K562 (cell line): Measurements from ENCODE around the gene CALML3. TPM values are rescaled to one million over a fixed set of nuclear protein-coding genes. Genes with fewer than 3 reads are reported as not detected.
A peak's percentile ranks its signal among the peaks of the same experiment; 100 is the strongest.

Source experiments
- ATAC-seq: fragments of 200-7000 bp; cut with Tn5 transposase; 3 replicates; pipeline ENCODE4 v1.9.1; 2020; ENCODE audit warnings: moderate library complexity
- BruUV-seq: library from RNA; stranded (reverse); fragments of 400-500 nt; replicated peaks from 2 replicates; lab custom pipeline; 2021; lab: Mats Ljungman, UMichigan
- CTCF ChIA-PET: fragments of 300-600 bp; formaldehyde crosslinking; extraction: SDS; loops from one replicate; lab custom pipeline; 2021; ENCODE audit warnings: low intra/inter-chr PET ratio; lab: Yijun Ruan, JAX
- POLR2A ChIA-PET: fragments of 300-600, 350-650 bp; sonication (Branson Sonifier 250); formaldehyde crosslinking; extraction: SDS; loops from one replicate; lab custom pipeline; 2021; ENCODE audit warnings: antibody characterized with exemption, inconsistent platforms; lab: Yijun Ruan, JAX
- DNase-seq, 4 experiments: peaks; one replicate each; pipeline versions ENCODE4 v3.0.0 to v3.0.0-alpha.2; 2011 to 2018; ENCODE audit warnings: low spot score in 3 of 4, mixed read lengths in 3 of 4; ENCODE audit errors: extremely low read depth in 1 of 4
- FAIRE-seq: peaks from 2 replicates; lab custom pipeline; 2011; peaks lifted over from hg19 to GRCh38; lab: Jason Lieb, UNC
- H2AFZ ChIP-seq: 2 replicates; pipeline ENCODE4 v1.6.0; 2011; ENCODE audit warnings: low read depth, low read length, control low read depth, inconsistent platforms
- H3K27ac ChIP-seq: fragments of 200-600 bp; 3 replicates; pipeline ENCODE4 v1.8.0; 2011; ENCODE audit warnings: low read depth, mild to moderate bottlenecking, control low read depth, inconsistent platforms, low read length, moderate library complexity, mixed read lengths; ENCODE audit errors: extremely low read depth
- H3K27me3 ChIP-seq, 2 experiments: fragments of 300-600 bp in 1 of 2; 2 replicates in 1 of 2; 3 replicates in 1 of 2; pipeline versions ENCODE4 v1.6.0 to v1.8.0; 2011; ENCODE audit warnings: inconsistent platforms in 2 of 2, low read length in 2 of 2, mild to moderate bottlenecking in 1 of 2, mixed read lengths in 1 of 2, moderate library complexity in 1 of 2; ENCODE audit not compliant: control insufficient read depth in 2 of 2, insufficient read depth in 2 of 2
- H3K36me3 ChIP-seq: fragments of 300-600 bp; 3 replicates; pipeline ENCODE4 v1.8.0; 2011; ENCODE audit warnings: mild to moderate bottlenecking, low read length, inconsistent platforms; ENCODE audit not compliant: control insufficient read depth, insufficient read depth
- H3K4me1 ChIP-seq, 2 experiments: fragments of 200-600 bp in 1 of 2; replicated peaks in 1 of 2; 2 replicates in 1 of 2; 3 replicates in 1 of 2; pipeline versions ENCODE4 v1.5.1 to v1.8.0; 2011; ENCODE audit warnings: inconsistent platforms in 2 of 2, low read length in 2 of 2, mild to moderate bottlenecking in 1 of 2, mixed read lengths in 1 of 2, moderate library complexity in 1 of 2; ENCODE audit not compliant: control insufficient read depth in 2 of 2, insufficient read depth in 2 of 2
- H3K4me2 ChIP-seq: 2 replicates; pipeline ENCODE4 v1.6.1; 2011; ENCODE audit warnings: low read length, control low read depth, inconsistent platforms, mixed read lengths; ENCODE audit not compliant: insufficient read depth
- H3K4me3 ChIP-seq: fragments of 200-600 bp; sonication (generic), shearing (Covaris generic); 2 replicates; pipeline ENCODE4 v1.5.1; 2016; ENCODE audit warnings: control low read depth, inconsistent platforms
- H3K79me2 ChIP-seq: fragments of 200-600 bp; 3 replicates; pipeline ENCODE4 v1.8.0; 2011; ENCODE audit warnings: low read length, inconsistent platforms; ENCODE audit not compliant: control insufficient read depth, insufficient read depth
- H3K9ac ChIP-seq, 2 experiments: 2 replicates each; pipeline versions ENCODE4 v1.6.0 to v1.6.1; 2011; ENCODE audit warnings: low read depth in 2 of 2, low read length in 2 of 2, control low read depth in 1 of 2, inconsistent platforms in 1 of 2, mild to moderate bottlenecking in 1 of 2, mixed read lengths in 1 of 2; ENCODE audit not compliant: insufficient read depth in 1 of 2
- H3K9me1 ChIP-seq: one replicate; pipeline ENCODE4 v1.6.0; 2011; ENCODE audit warnings: inconsistent platforms, mild to moderate bottlenecking, low read length, moderate library complexity; ENCODE audit not compliant: control insufficient read depth, insufficient read depth
- H3K9me3 ChIP-seq: replicated peaks from 2 replicates; pipeline ENCODE4 v1.5.1; 2011; ENCODE audit warnings: low read depth, low read length, inconsistent platforms; ENCODE audit not compliant: control insufficient read depth, insufficient read depth
- H4K20me1 ChIP-seq: replicated peaks from 2 replicates; pipeline ENCODE4 v1.6.1; 2011; ENCODE audit warnings: low read length, inconsistent platforms, mixed read lengths; ENCODE audit not compliant: control insufficient read depth, insufficient read depth
- C11orf30 ChIP-seq: fragments of 450-650 bp; IDR thresholded peaks from 2 replicates; pipeline ENCODE4 v1.6.1; 2016; ENCODE audit warnings: low read depth, mild to moderate bottlenecking
- CTCF ChIP-seq, 3 experiments: IDR thresholded peaks in 2 of 3; conservative IDR thresholded peaks in 1 of 3; 2 replicates each; pipeline ENCODE4 v1.5.1; 2011 to 2012; ENCODE audit warnings: low read length in 3 of 3, mild to moderate bottlenecking in 3 of 3, control low read depth in 2 of 3, improper control_type of control experiment in 1 of 3, inconsistent platforms in 1 of 3, low read depth in 1 of 3, mixed read lengths in 1 of 3, moderate library complexity in 1 of 3; ENCODE audit not compliant: insufficient read depth in 2 of 3
- POLR2A ChIP-seq: fragments of 450-650 bp; conservative IDR thresholded peaks from 2 replicates; pipeline ENCODE4 v1.6.1; 2016
- RFX5 ChIP-seq: IDR thresholded peaks from 2 replicates; pipeline ENCODE4 v1.6.1; 2011; ENCODE audit warnings: low read depth, mild to moderate bottlenecking, improper control_type of control experiment, low read length
- ZBTB7A ChIP-seq: IDR thresholded peaks from 2 replicates; pipeline ENCODE4 v1.6.1; 2011; ENCODE audit warnings: low read depth, mild to moderate bottlenecking, low read length, moderate library complexity, borderline replicate concordance; ENCODE audit not compliant: control insufficient read depth
- WGBS: fragments of 100-300 bp; shearing (Covaris generic); methylation state at CpG from one replicate; pipeline ENCODE4 v1.1.6; 2016; ENCODE audit warnings: low coverage, mixed read lengths; ENCODE audit not compliant: insufficient coverage; ENCODE audit errors: missing lambda C conversion rate; 5-methylcytosine and 5-hydroxymethylcytosine counted together
- in situ Hi-C: fragments of 300-500 bp; cut with MboI; formaldehyde crosslinking; loops from 4 replicates; pipeline ENCODE4 v1.15.0; 2018; ENCODE audit warnings: inconsistent platforms, mixed read lengths
- intact Hi-C: fragments of 100-400 bp; cut with micrococcal nuclease; formaldehyde crosslinking; loops from 2 replicates; pipeline ENCODE4 v1.14.2; 2022
- polyA plus RNA-seq, 8 experiments: library from polyadenylated mRNA; depleted of rRNA in 4 of 8; stranded (reverse) in 5 of 8; unstranded in 3 of 8; fragments of >200 nt; fragmentation: Nextera tagmentation in 2 of 8; fragmentation: Illumina TruSeq in 1 of 8; extraction: Ambion mirVana in 2 of 8; extraction: Trizol in 1 of 8; gene quantifications; 2 replicates each; pipeline versions ENCODE4 v1.2.1 to v1.2.3, GENCODE V29; 2011 to 2014; ENCODE audit warnings: inconsistent platforms in 1 of 8, missing spikeins in 1 of 8
- total RNA-seq, 7 experiments: library from RNA; depleted of rRNA in 6 of 7; stranded (reverse); fragments of >200 nt in 6 of 7; fragmentation: Illumina TruSeq in 2 of 7; extraction: Trizol in 2 of 7; gene quantifications; 2 replicates each; pipeline versions ENCODE4 v1.2.1 to v1.2.3, GENCODE V29; 2011 to 2021; ENCODE audit warnings: low replicate concordance in 1 of 7

Gene CALML3
- total and polyA plus RNA-seq, 9 of the 15 experiments (the other 6 are each of a cell fraction or from before 2014, with no cell fraction given): not detected

- no peak for TF ChIP-seq POLR2A
These were observed 35.5 kb downstream of the CALML3 start (continued) for GRCh38 chr10:5560142-5560816.

GRCh38 chr10:5560817-5561703 lies 36.3 kb downstream of the CALML3 start:
- no peak overlapping the region for H3K4me3 ChIP-seq
- FAIRE-seq (no peak), DNase-seq (no peak), ATAC-seq (peak; percentile 26)
- no peaks in the 10 kb centered on the region for H3K27me3 ChIP-seq
- intact Hi-C loops (no loop called here), in situ Hi-C loops (no loop called here)
- TF ChIP-seq RFX5 (no peak), ZBTB7A (peak; percentile 35; the same call in 1 of the 2 replicates), C11orf30 (no peak), CTCF (IDR thresholded peaks at IDR 0.05 in 2 of 3, conservative IDR thresholded peaks at IDR 0.05 in 1 of 3; ENCODE audit: insufficient read depth in 2 of 3, low read depth in 1 of 3, low read length in 3 of 3) (0 out of 6 replicates have a peak, but pooled peaks of 1 of the 3 experiments have one; percentile 7)
- ChIA-PET POLR2A (interaction anchor here (1.4 kb wide), 1 partner anchor 9 kb away, joined by 4 read pairs; no protein-coding TSS in a partner anchor), CTCF (no interaction called here)
- H3K79me2 ChIP-seq: no peaks in the 10 kb centered on the region
- peaks cover 43 to 53% of the 10 kb centered on the region in 2 experiments for H3K4me1 ChIP-seq
- no peaks in the 10 kb centered on the region for H4K20me1 ChIP-seq
- BruUV-seq: no TSS peak
- no peaks in the 10 kb centered on the region for H3K36me3 ChIP-seq
- no peak overlapping the region for H3K27ac ChIP-seq
- H3K4me2 ChIP-seq: no peak overlapping the region
- H3K9ac ChIP-seq: 0 out of 4 replicates have a peak overlapping the region, but pooled peaks of 1 of the 2 experiments have one; percentile 7
- no peak overlapping the region for H2AFZ ChIP-seq
- no peaks in the 10 kb centered on the region for H3K9me3 ChIP-seq
- WGBS: 78% methylated on average over 25 of the region's 28 CpGs
- H3K9me1 ChIP-seq: no peaks in the 10 kb centered on the region
